B cell (primary cell): ENCODE measurements around the gene BPIFB3. TPM values are rescaled to one million over a fixed set of nuclear protein-coding genes. Genes with fewer than 3 reads are reported as not detected.

Experiments
- ATAC-seq: fragments of 200-7000 bp; cut with Tn5 transposase; one replicate; pipeline ENCODE4 v1.10.0; 2021; ENCODE audit warnings: low read depth, mild to moderate bottlenecking, moderate number of reproducible peaks, moderate library complexity
- CTCF ChIA-PET: fragments of 350-600 bp; sonication (Branson Sonifier 250); formaldehyde crosslinking; loops from one replicate; lab custom pipeline; 2021; ENCODE audit warnings: antibody characterized with exemption, inconsistent platforms; lab: Charles Lee
- POLR2A ChIA-PET: fragments of 350-600 bp; sonication (Branson Sonifier 250); formaldehyde crosslinking; loops from one replicate; lab custom pipeline; 2021; ENCODE audit warnings: antibody characterized with exemption; lab: Charles Lee
- DNase-seq: peaks from one replicate; pipeline ENCODE4 v3.0.0; 2013
- H2AFZ ChIP-seq: 2 replicates; pipeline ENCODE4 v1.6.1; 2012; ENCODE audit warnings: mild to moderate bottlenecking, low read depth, low read length; ENCODE audit not compliant: insufficient read depth, poor library complexity, severe bottlenecking
- H3K27ac ChIP-seq, 2 donors: 1 replicate in 1 of 2; 2 replicates in 1 of 2; pipeline ENCODE4 v1.5.1; 2012 to 2013; ENCODE audit warnings: low read length in 2 of 2, mild to moderate bottlenecking in 2 of 2, moderate library complexity in 1 of 2
- H3K27me3 ChIP-seq, 4 experiments: fragments of 200-600 bp in 1 of 4; sonication (generic) in 1 of 4; replicated peaks in 1 of 4; 1 replicate in 2 of 4; 2 replicates in 2 of 4; pipeline versions ENCODE4 v1.6.1 to v1.7.0; 2013 to 2016; ENCODE audit warnings: low read length in 3 of 4, mild to moderate bottlenecking in 2 of 4, mixed read lengths in 1 of 4, moderate library complexity in 1 of 4; ENCODE audit not compliant: insufficient read depth in 4 of 4, control insufficient read depth in 3 of 4; ENCODE audit errors: control extremely low read depth in 1 of 4
- H3K36me3 ChIP-seq, 2 experiments: replicated peaks in 1 of 2; 1 replicate in 1 of 2; 2 replicates in 1 of 2; pipeline versions ENCODE4 v1.6.1 to v1.7.1; 2013; ENCODE audit warnings: low read length in 1 of 2; ENCODE audit not compliant: insufficient read depth in 2 of 2, control insufficient read depth in 1 of 2; ENCODE audit errors: control extremely low read depth in 1 of 2, extremely low read depth in 1 of 2
- H3K4me1 ChIP-seq, 2 donors: fragments of 200-600 bp in 1 of 2; sonication (generic) in 1 of 2; 1 replicate in 1 of 2; 2 replicates in 1 of 2; pipeline versions ENCODE4 v1.5.1 to v1.6.1; 2013 to 2017; ENCODE audit warnings: low read length in 2 of 2; ENCODE audit not compliant: control insufficient read depth in 2 of 2, insufficient read depth in 2 of 2
- H3K4me2 ChIP-seq: replicated peaks from 2 replicates; pipeline ENCODE3; 2012; ENCODE audit warnings: mild to moderate bottlenecking, low read depth, low read length; ENCODE audit not compliant: poor library complexity, severe bottlenecking
- H3K4me3 ChIP-seq, 5 experiments: fragments of 200-600 bp in 1 of 5; sonication (generic) in 1 of 5; 1 replicate in 3 of 5; 2 replicates in 2 of 5; pipeline versions ENCODE4 v1.5.1 to v1.7.0; 2011 to 2016; ENCODE audit warnings: low read length in 4 of 5, mild to moderate bottlenecking in 4 of 5, low read depth in 2 of 5, control low read depth in 1 of 5, moderate library complexity in 1 of 5; ENCODE audit not compliant: insufficient read depth in 1 of 5; ENCODE audit errors: control extremely low read depth in 1 of 5, extremely low read depth in 1 of 5
- H3K79me2 ChIP-seq: fragments of 200-600 bp; sonication (generic); one replicate; pipeline ENCODE4 v1.6.0; 2016; ENCODE audit warnings: low read length; ENCODE audit not compliant: control insufficient read depth, insufficient read depth
- H3K9ac ChIP-seq: fragments of 200-600 bp; sonication (generic); 2 replicates; pipeline ENCODE4 v1.6.1; 2017; ENCODE audit warnings: mild to moderate bottlenecking, low read length, moderate library complexity
- H3K9me3 ChIP-seq, 3 donors: one replicate each; pipeline versions ENCODE4 v1.6.1 to v1.7.1; 2013; ENCODE audit warnings: low read length in 2 of 3; ENCODE audit not compliant: control insufficient read depth in 2 of 3, insufficient read depth in 1 of 3; ENCODE audit errors: control extremely low read depth in 1 of 3
- H4K20me1 ChIP-seq: 2 replicates; pipeline ENCODE4 v1.6.0; 2012; ENCODE audit warnings: mild to moderate bottlenecking, low read length; ENCODE audit not compliant: insufficient read depth, control insufficient read depth, poor library complexity, severe bottlenecking
- H3K27ac Mint-ChIP-seq: one replicate; pipeline ENCODE4 v1.8.0; 2021; ENCODE audit warnings: mixed read lengths
- H3K27me3 Mint-ChIP-seq: one replicate; pipeline ENCODE4 v1.8.0; 2021; ENCODE audit warnings: mixed read lengths
- H3K4me1 Mint-ChIP-seq: one replicate; pipeline ENCODE4 v1.8.0; 2021; ENCODE audit warnings: mixed read lengths
- H3K4me3 Mint-ChIP-seq: one replicate; pipeline ENCODE4 v1.8.0; 2021; ENCODE audit warnings: mixed read lengths
- H3K9me3 Mint-ChIP-seq: one replicate; pipeline ENCODE4 v1.8.0; 2022; ENCODE audit warnings: mixed read lengths; ENCODE audit not compliant: insufficient read depth
- EZH2 ChIP-seq: IDR thresholded peaks from 2 replicates; pipeline ENCODE4 v1.6.1; 2012; ENCODE audit warnings: borderline replicate concordance, low read depth, mild to moderate bottlenecking, moderate library complexity, low read length; ENCODE audit not compliant: insufficient read depth, poor library complexity, severe bottlenecking
- WGBS: methylation state at CpG from one replicate; pipeline ENCODE4 v1.1.5; 2013; ENCODE audit warnings: missing lambda C conversion rate; ENCODE audit not compliant: insufficient coverage; 5-methylcytosine and 5-hydroxymethylcytosine counted together
- intact Hi-C: fragments of 100-400 bp; cut with micrococcal nuclease; formaldehyde crosslinking; loops from one replicate; pipeline ENCODE4 v1.10.0; 2022
- polyA plus RNA-seq: library from polyadenylated mRNA; depleted of rRNA; stranded (reverse); fragments of >200 nt; gene quantifications from 2 replicates; pipeline ENCODE4 v1.2.3, GENCODE V29; 2012
- total RNA-seq, 2 donors: library from RNA; stranded (reverse); fragments of 120-200 nt in 1 of 2; gene quantifications; 1 replicate in 1 of 2; 2 replicates in 1 of 2; pipeline versions ENCODE4 v1.2.3 to v1.2.4, GENCODE V29; 2013 to 2022
- TF ChIP-seq, protein P1 (sequence below): fragments of 200-600 bp; IDR thresholded peaks from one replicate; pipeline ENCODE4 v1.8.0; 2022; ENCODE audit warnings: antibody characterized with exemption, mild to moderate bottlenecking

Gene BPIFB3
- total and polyA plus RNA-seq, 2 donors (not counting 1 experiment from before 2014, with no cell fraction given): not detected

DNA sequence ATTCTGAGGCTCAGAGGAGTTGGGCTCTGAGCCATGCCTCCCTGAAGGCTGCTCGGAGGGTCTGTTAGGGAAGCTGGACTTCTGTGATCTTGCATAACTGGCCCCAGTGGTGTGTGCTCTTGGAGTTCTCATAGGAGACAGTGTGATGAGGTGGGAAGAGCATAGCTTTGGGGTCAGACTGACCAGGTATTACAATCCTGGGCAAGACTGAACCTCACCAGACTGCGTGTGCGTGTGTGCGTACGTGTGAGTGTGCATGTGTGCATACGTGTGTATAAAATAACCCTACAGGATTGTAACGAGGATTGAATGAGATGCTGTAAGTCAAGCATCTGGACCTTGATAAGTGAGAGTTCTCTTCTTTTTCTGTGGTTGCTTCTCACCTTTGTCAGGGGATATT lies 36.2 kb upstream of the BPIFB3 start:
- H3K9ac ChIP-seq: no peak overlapping the region
- H3K36me3 ChIP-seq: no peaks in the 10 kb centered on the region
- Mint-ChIP-seq H3K4me3 (no peak overlapping the region), H3K27me3 (peaks cover 9% of the 10 kb centered on the region), H3K27ac (no peak overlapping the region), H3K9me3 (no peaks in the 10 kb centered on the region), H3K4me1 (no peaks in the 10 kb centered on the region)
- POLR2A ChIA-PET: no interaction called here
- H3K9me3 ChIP-seq: peaks cover 0 to 4% (median 0%) of the 10 kb centered on the region in 3 donors
- TF ChIP-seq, protein P1, sequence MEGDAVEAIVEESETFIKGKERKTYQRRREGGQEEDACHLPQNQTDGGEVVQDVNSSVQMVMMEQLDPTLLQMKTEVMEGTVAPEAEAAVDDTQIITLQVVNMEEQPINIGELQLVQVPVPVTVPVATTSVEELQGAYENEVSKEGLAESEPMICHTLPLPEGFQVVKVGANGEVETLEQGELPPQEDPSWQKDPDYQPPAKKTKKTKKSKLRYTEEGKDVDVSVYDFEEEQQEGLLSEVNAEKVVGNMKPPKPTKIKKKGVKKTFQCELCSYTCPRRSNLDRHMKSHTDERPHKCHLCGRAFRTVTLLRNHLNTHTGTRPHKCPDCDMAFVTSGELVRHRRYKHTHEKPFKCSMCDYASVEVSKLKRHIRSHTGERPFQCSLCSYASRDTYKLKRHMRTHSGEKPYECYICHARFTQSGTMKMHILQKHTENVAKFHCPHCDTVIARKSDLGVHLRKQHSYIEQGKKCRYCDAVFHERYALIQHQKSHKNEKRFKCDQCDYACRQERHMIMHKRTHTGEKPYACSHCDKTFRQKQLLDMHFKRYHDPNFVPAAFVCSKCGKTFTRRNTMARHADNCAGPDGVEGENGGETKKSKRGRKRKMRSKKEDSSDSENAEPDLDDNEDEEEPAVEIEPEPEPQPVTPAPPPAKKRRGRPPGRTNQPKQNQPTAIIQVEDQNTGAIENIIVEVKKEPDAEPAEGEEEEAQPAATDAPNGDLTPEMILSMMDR: no peak
- TF ChIP-seq EZH2: no peak
- H4K20me1 ChIP-seq: no peaks in the 10 kb centered on the region
- H3K4me1 ChIP-seq: no peaks in the 10 kb centered on the region
- no peak overlapping the region for H3K27ac ChIP-seq
- DNase-seq: no peak
- no peaks in the 10 kb centered on the region for H3K79me2 ChIP-seq
- no peak for ATAC-seq
- no peak overlapping the region for H3K4me2 ChIP-seq
- H3K27me3 ChIP-seq: no peaks in the 10 kb centered on the region
- 97% methylated on average over 6 of the region's 7 CpGs for WGBS
- no peak overlapping the region for H3K4me3 ChIP-seq
- intact Hi-C loops: no loop called here
- CTCF ChIA-PET: no interaction called here
- H2AFZ ChIP-seq: no peak overlapping the region

DNA sequence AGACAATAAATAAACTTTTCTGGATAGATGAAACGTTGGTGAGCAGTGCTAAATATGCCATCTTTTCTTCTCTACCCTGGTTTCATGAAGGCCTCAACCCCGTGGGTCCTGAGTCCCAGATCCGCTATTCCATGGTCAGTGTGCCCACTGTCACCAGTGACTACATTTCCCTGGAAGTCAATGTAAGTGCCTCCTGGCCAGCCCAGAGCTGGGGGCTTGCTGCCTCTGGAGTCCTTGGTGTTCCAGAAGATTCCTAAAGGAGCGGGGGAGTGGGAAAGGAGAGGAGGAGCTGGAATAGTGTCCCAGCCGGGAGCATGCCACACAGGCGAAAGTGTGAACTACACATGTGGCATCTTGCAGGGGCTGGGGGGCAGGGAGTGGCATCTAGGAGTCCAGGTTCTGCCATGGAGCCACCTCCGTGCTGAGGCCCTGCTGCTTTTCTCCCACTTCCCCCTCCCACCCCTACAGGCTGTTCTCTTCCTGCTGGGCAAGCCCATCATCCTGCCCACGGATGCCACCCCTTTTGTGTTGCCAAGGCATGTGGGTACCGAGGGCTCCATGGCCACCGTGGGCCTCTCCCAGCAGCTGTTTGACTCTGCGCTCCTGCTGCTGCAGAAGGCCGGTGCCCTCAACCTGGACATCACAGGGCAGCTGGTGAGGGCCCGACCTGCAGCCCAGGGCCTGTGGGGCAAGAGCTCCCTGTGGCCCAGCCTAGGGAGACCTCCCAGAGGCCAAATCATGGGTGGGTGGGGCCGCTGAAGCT lies 35.4 kb upstream of the BPIFB3 start:
- no peaks in the 10 kb centered on the region for H3K4me1 ChIP-seq
- H2AFZ ChIP-seq: no peak overlapping the region
- no peak for ATAC-seq
- intact Hi-C loops: no loop called here
- H3K9ac ChIP-seq: no peak overlapping the region
- no peak overlapping the region for H3K4me3 Mint-ChIP-seq
- H3K4me2 ChIP-seq: no peak overlapping the region
- no peak overlapping the region for H3K27ac Mint-ChIP-seq
- no peaks in the 10 kb centered on the region for H3K36me3 ChIP-seq
- no peaks in the 10 kb centered on the region for H3K9me3 Mint-ChIP-seq
- ChIA-PET POLR2A (no interaction called here), CTCF (no interaction called here)
- H3K79me2 ChIP-seq: no peaks in the 10 kb centered on the region
- H4K20me1 ChIP-seq: no peaks in the 10 kb centered on the region
- WGBS: 64% methylated on average over 9 of the region's 14 CpGs
- no peak overlapping the region for H3K27ac ChIP-seq
- peaks cover 0 to 4% (median 0%) of the 10 kb centered on the region in 3 donors for H3K9me3 ChIP-seq
- DNase-seq: no peak
- peaks cover 9% of the 10 kb centered on the region for H3K27me3 Mint-ChIP-seq
- no peak overlapping the region for H3K4me3 ChIP-seq
- no peaks in the 10 kb centered on the region for H3K27me3 ChIP-seq
- no peak for TF ChIP-seq EZH2
- TF ChIP-seq, protein P1: no peak
- H3K4me1 Mint-ChIP-seq: no peaks in the 10 kb centered on the region
